Neural progenitor cell (in vitro differentiated cells): ENCODE data around the gene NUBP2. TPM values are rescaled to one million over a fixed set of nuclear protein-coding genes. Genes with fewer than 3 reads are reported as not detected.

Experiments
- DNase-seq: peaks from one replicate; pipeline ENCODE4 v3.0.0-alpha.2; 2016; ENCODE audit warnings: low spot score
- H2AFZ ChIP-seq: fragments of 200-600 bp; sonication (generic); replicated peaks from 2 replicates; pipeline ENCODE4 v1.6.1; 2016; ENCODE audit warnings: antibody characterized with exemption
- H3F3A ChIP-seq: fragments of 200-600 bp; sonication (generic); 2 replicates; pipeline ENCODE4 v1.6.1; 2016; ENCODE audit warnings: antibody characterized with exemption, low read depth
- H3K27ac ChIP-seq: fragments of 200-600 bp; sonication (generic); 2 replicates; pipeline ENCODE4 v1.5.1; 2016; ENCODE audit warnings: mild to moderate bottlenecking
- H3K27me3 ChIP-seq: fragments of 200-600 bp; sonication (generic); 2 replicates; pipeline ENCODE4 v1.6.1; 2016; ENCODE audit warnings: mild to moderate bottlenecking, moderate library complexity
- H3K36me3 ChIP-seq: fragments of 200-600 bp; sonication (generic); 2 replicates; pipeline ENCODE4 v1.5.1; 2016
- H3K4me1 ChIP-seq: fragments of 200-600 bp; sonication (generic); 2 replicates; pipeline ENCODE4 v1.6.1; 2016; ENCODE audit warnings: mixed run types
- H3K4me2 ChIP-seq: fragments of 200-600 bp; sonication (generic); 2 replicates; pipeline ENCODE4 v1.6.1; 2016
- H3K4me3 ChIP-seq: fragments of 200-600 bp; sonication (generic); 2 replicates; pipeline ENCODE4 v1.5.1; 2016
- H3K79me2 ChIP-seq: fragments of 200-600 bp; sonication (generic); 2 replicates; pipeline ENCODE4 v1.6.1; 2016; ENCODE audit warnings: low read depth
- H3K9ac ChIP-seq: fragments of 200-600 bp; sonication (generic); 2 replicates; pipeline ENCODE4 v1.6.1; 2016
- H3K9me3 ChIP-seq: fragments of 200-600 bp; sonication (generic); 2 replicates; pipeline ENCODE4 v1.5.1; 2016; ENCODE audit warnings: low read depth
- H4K20me1 ChIP-seq: fragments of 200-600 bp; sonication (generic); 2 replicates; pipeline ENCODE4 v1.6.1; 2016; ENCODE audit warnings: low read depth
- H3K27ac Mint-ChIP-seq: 3 replicates; pipeline ENCODE4 v1.8.0; 2021; ENCODE audit warnings: mixed read lengths
- H3K27me3 Mint-ChIP-seq: 2 replicates; pipeline ENCODE4 v1.8.0; 2022; ENCODE audit warnings: low read depth, mild to moderate bottlenecking, inconsistent platforms, moderate library complexity, mixed read lengths; ENCODE audit not compliant: insufficient read depth
- H3K36me3 Mint-ChIP-seq: 3 replicates; pipeline ENCODE4 v1.8.0; 2021; ENCODE audit warnings: mixed read lengths
- H3K4me1 Mint-ChIP-seq: 3 replicates; pipeline ENCODE4 v1.8.0; 2021; ENCODE audit warnings: mixed read lengths
- H3K4me3 Mint-ChIP-seq: 3 replicates; pipeline ENCODE4 v1.8.0; 2021; ENCODE audit warnings: mild to moderate bottlenecking, moderate library complexity, mixed read lengths
- H3K9me3 Mint-ChIP-seq: 3 replicates; pipeline ENCODE4 v1.8.0; 2020; ENCODE audit warnings: mixed read lengths
- CTCF ChIP-seq: fragments of 200-600 bp; sonication (generic); IDR thresholded peaks from 2 replicates; pipeline ENCODE4 v1.5.1; 2017; ENCODE audit warnings: antibody characterized with exemption, mild to moderate bottlenecking
- EZH2 ChIP-seq: fragments of 200-600 bp; sonication (generic); IDR thresholded peaks from 2 replicates; pipeline ENCODE4 v1.6.1; 2017; ENCODE audit warnings: antibody characterized with exemption, mild to moderate bottlenecking, moderate library complexity
- EZH2phosphoT487 ChIP-seq: fragments of 200-600 bp; sonication (generic); IDR thresholded peaks from 2 replicates; pipeline ENCODE4 v1.6.1; 2017; ENCODE audit warnings: antibody characterized with exemption
- total RNA-seq: library from RNA; depleted of rRNA; stranded (reverse); fragments of >200 nt; gene quantifications from 2 replicates; pipeline ENCODE4 v1.2.3, GENCODE V29; 2015; ENCODE audit warnings: low replicate concordance

Gene NUBP2
- total RNA-seq, 1 donor from 2014 or later = 22.8 TPM

- peak overlapping the region; percentile 59 for H3K27ac ChIP-seq
- peak overlapping the region; percentile 63 for H3K9ac ChIP-seq
- peaks cover 43% of the 10 kb centered on the region for H3K79me2 ChIP-seq
- no peak for TF ChIP-seq EZH2
- peak; percentile 18 for TF ChIP-seq CTCF
- peaks cover 11% of the 10 kb centered on the region for H3K27me3 Mint-ChIP-seq
- peaks cover 56% of the 10 kb centered on the region for H4K20me1 ChIP-seq
- H3K9me3 Mint-ChIP-seq = no peaks in the 10 kb centered on the region
- no peak overlapping the region for H3K27ac Mint-ChIP-seq
- peak overlapping the region; percentile 43 for H2AFZ ChIP-seq
- peak overlapping the region; percentile 95 for H3K4me3 ChIP-seq
- H3K4me2 ChIP-seq = peak overlapping the region; percentile 97
- no peaks in the 10 kb centered on the region for H3K9me3 ChIP-seq
- H3K4me1 ChIP-seq = peaks cover 6% of the 10 kb centered on the region
- no peaks in the 10 kb centered on the region for H3K27me3 ChIP-seq
- no peaks in the 10 kb centered on the region for H3K36me3 Mint-ChIP-seq
- peaks cover 16% of the 10 kb centered on the region for H3F3A ChIP-seq
- no peaks in the 10 kb centered on the region for H3K36me3 ChIP-seq
- H3K4me1 Mint-ChIP-seq = peaks cover 15% of the 10 kb centered on the region
- peak; percentile 53 for DNase-seq
- peak overlapping the region; percentile 92 for H3K4me3 Mint-ChIP-seq
Observed at GRCh38 chr16:1781758-1782407, 877 bp upstream of the NUBP2 start.

GRCh38 chr16:1784977-1785845 is 2.5 kb downstream of the NUBP2 start:
- TF ChIP-seq EZH2 (no peak), CTCF (no peak), EZH2phosphoT487 (no peak)
- Histone ChIP-seq H3K9ac (no peak overlapping the region), H3K4me1 (peaks cover 6% of the 10 kb centered on the region), H3F3A (peaks cover 16% of the 10 kb centered on the region), H3K79me2 (peaks cover 43% of the 10 kb centered on the region), H3K9me3 (no peaks in the 10 kb centered on the region), H3K36me3 (no peaks in the 10 kb centered on the region), H3K4me2 (no peak overlapping the region), H4K20me1 (peaks cover 39% of the 10 kb centered on the region), H2AFZ (no peak overlapping the region), H3K27me3 (no peaks in the 10 kb centered on the region), H3K4me3 (no peak overlapping the region), H3K27ac (no peak overlapping the region)
- Mint-ChIP-seq H3K4me1 (peaks cover 15% of the 10 kb centered on the region), H3K27me3 (peaks cover 9% of the 10 kb centered on the region), H3K9me3 (no peaks in the 10 kb centered on the region), H3K27ac (no peak overlapping the region), H3K4me3 (peak overlapping the region; percentile 75), H3K36me3 (peaks cover 4% of the 10 kb centered on the region)
- DNase-seq = no peak

GRCh38 chr16:1785846-1786170 is 3.0 kb downstream of the NUBP2 start:
- peaks cover 12% of the 10 kb centered on the region for H3F3A ChIP-seq
- no peak overlapping the region for H3K27ac ChIP-seq
- peaks cover 4% of the 10 kb centered on the region for H3K36me3 Mint-ChIP-seq
- H4K20me1 ChIP-seq = peaks cover 37% of the 10 kb centered on the region
- peaks cover 15% of the 10 kb centered on the region for H3K4me1 Mint-ChIP-seq
- H3K27ac Mint-ChIP-seq = no peak overlapping the region
- peaks cover 6% of the 10 kb centered on the region for H3K4me1 ChIP-seq
- no peak for TF ChIP-seq EZH2phosphoT487
- TF ChIP-seq EZH2 = no peak
- no peak for TF ChIP-seq CTCF
- H3K9me3 ChIP-seq = no peaks in the 10 kb centered on the region
- peaks cover 41% of the 10 kb centered on the region for H3K79me2 ChIP-seq
- no peaks in the 10 kb centered on the region for H3K27me3 ChIP-seq
- H3K4me2 ChIP-seq = no peak overlapping the region
- H3K36me3 ChIP-seq = no peaks in the 10 kb centered on the region
- no peak overlapping the region for H2AFZ ChIP-seq
- H3K9ac ChIP-seq = no peak overlapping the region
- no peak for DNase-seq
- H3K4me3 Mint-ChIP-seq = peak overlapping the region; percentile 46
- peaks cover 9% of the 10 kb centered on the region for H3K27me3 Mint-ChIP-seq
- H3K9me3 Mint-ChIP-seq = no peaks in the 10 kb centered on the region
- H3K4me3 ChIP-seq = no peak overlapping the region
